HepG2 (cell line): Measurements from ENCODE around the gene ARID1A. TPM values are rescaled to one million over a fixed set of nuclear protein-coding genes. Genes with fewer than 3 reads are reported as not detected.

Source experiments
- HNRNPUL1 ChIP-seq: fragments of 200-400 bp; formaldehyde crosslinking; IDR thresholded peaks from 2 replicates; pipeline ENCODE4 v1.6.1; 2017; ENCODE audit warnings: low read depth, mild to moderate bottlenecking, low read length, moderate library complexity
- JDP2 ChIP-seq: sonication (generic); formaldehyde crosslinking; IDR thresholded peaks from 2 replicates; pipeline ENCODE4 v1.8.1; 2022; ENCODE audit warnings: missing genetic modification reagents, borderline replicate concordance
- MTF1 ChIP-seq: sonication (generic); formaldehyde crosslinking; IDR thresholded peaks from 2 replicates; pipeline ENCODE4 v1.5.0; 2020; ENCODE audit warnings: missing genetic modification reagents
- NCOR1 ChIP-seq: fragments of 200-600 bp; sonication (generic); IDR thresholded peaks from 2 replicates; pipeline ENCODE4 v1.7.0; 2017; ENCODE audit warnings: antibody characterized with exemption, low read length, borderline replicate concordance
- NFYC ChIP-seq: IDR thresholded peaks from 2 replicates; pipeline ENCODE4 v1.6.1; 2016; ENCODE audit warnings: missing genetic modification reagents, missing compliant biosample characterization
- PHF5A ChIP-seq: IDR thresholded peaks from one replicate; pipeline ENCODE4 v1.6.1; 2018; ENCODE audit warnings: low read depth, missing genetic modification reagents; ENCODE audit not compliant: unreplicated experiment
- RBM39 ChIP-seq: fragments of 200-400 bp; formaldehyde crosslinking; IDR thresholded peaks from one replicate; pipeline ENCODE4 v1.6.1; 2018; ENCODE audit warnings: antibody characterized with exemption, mild to moderate bottlenecking, low read depth, low read length; ENCODE audit not compliant: poor library complexity, severe bottlenecking
- SAFB2 ChIP-seq: sonication (generic); formaldehyde crosslinking; IDR thresholded peaks from 2 replicates; pipeline ENCODE4 v1.5.1; 2020; ENCODE audit warnings: missing genetic modification reagents, low read depth, mild to moderate bottlenecking, borderline replicate concordance
- ZMAT3 ChIP-seq: sonication (generic); formaldehyde crosslinking; conservative IDR thresholded peaks from 2 replicates; pipeline ENCODE4 v1.7.0; 2021; ENCODE audit warnings: missing genetic modification reagents
- ZNF12 ChIP-seq: sonication (generic); formaldehyde crosslinking; IDR thresholded peaks from 2 replicates; pipeline ENCODE4 v1.5.0; 2020; ENCODE audit warnings: missing genetic modification reagents
- ZNF382 ChIP-seq: sonication (generic); formaldehyde crosslinking; IDR thresholded peaks from 2 replicates; pipeline ENCODE4 v1.5.0; 2020; ENCODE audit warnings: missing genetic modification reagents, mild to moderate bottlenecking, borderline replicate concordance
- ZNF724P ChIP-seq: sonication (generic); formaldehyde crosslinking; IDR thresholded peaks from 2 replicates; pipeline ENCODE4 v1.8.0; 2022; ENCODE audit warnings: missing genetic modification reagents, borderline replicate concordance
- ZNF768 ChIP-seq: sonication (generic); formaldehyde crosslinking; IDR thresholded peaks from 2 replicates; pipeline ENCODE4 v1.4.0; 2020; ENCODE audit warnings: missing genetic modification reagents
- polyA plus RNA-seq, 8 experiments: library from polyadenylated mRNA; depleted of rRNA in 3 of 8; stranded (reverse) in 7 of 8; unstranded in 1 of 8; fragments of >200 nt; fragmentation: Illumina TruSeq in 4 of 8; extraction: Trizol in 4 of 8; gene quantifications; 2 replicates each; pipeline versions ENCODE4 v1.2.1 to v1.2.3, GENCODE V29; 2011 to 2016; ENCODE audit warnings: low read depth in 4 of 8, missing spikeins in 1 of 8, mixed read lengths in 1 of 8; ENCODE audit not compliant: insufficient read depth in 1 of 8
- total RNA-seq, 5 experiments: library from RNA; depleted of rRNA; stranded (reverse); fragments of >200 nt; fragmentation: Illumina TruSeq; extraction: Trizol; gene quantifications; 2 replicates each; pipeline ENCODE4 v1.2.3, GENCODE V29; 2016; ENCODE audit warnings: low read depth in 1 of 5
- TF ChIP-seq, protein P1 (sequence below): sonication (generic); formaldehyde crosslinking; IDR thresholded peaks from 2 replicates; pipeline ENCODE4 v1.4.0; 2020; ENCODE audit warnings: missing genetic modification reagents
- TF ChIP-seq, protein P2 (sequence below): sonication (generic); formaldehyde crosslinking; IDR thresholded peaks from 2 replicates; pipeline ENCODE4 v1.8.0; 2022; ENCODE audit warnings: missing genetic modification reagents, low read depth, mild to moderate bottlenecking, borderline replicate concordance
- TF ChIP-seq, protein P3 (sequence below): sonication (generic); formaldehyde crosslinking; IDR thresholded peaks from 2 replicates; pipeline ENCODE4 v1.4.0; 2020; ENCODE audit warnings: missing genetic modification reagents
- TF ChIP-seq, protein P4 (sequence below): sonication (generic); formaldehyde crosslinking; IDR thresholded peaks from 2 replicates; pipeline ENCODE4 v1.4.0; 2020; ENCODE audit warnings: missing genetic modification reagents
- TF ChIP-seq, protein P5 (sequence below): IDR thresholded peaks from 2 replicates; pipeline ENCODE4 v1.6.1; 2016; ENCODE audit warnings: low read depth, missing genetic modification reagents, missing compliant biosample characterization

ARID1A gene
- total and polyA plus RNA-seq, 2 of the 13 experiments (the other 11 are each of a cell fraction or from before 2014, with no cell fraction given): 11.9 to 15.9 TPM

DNA sequence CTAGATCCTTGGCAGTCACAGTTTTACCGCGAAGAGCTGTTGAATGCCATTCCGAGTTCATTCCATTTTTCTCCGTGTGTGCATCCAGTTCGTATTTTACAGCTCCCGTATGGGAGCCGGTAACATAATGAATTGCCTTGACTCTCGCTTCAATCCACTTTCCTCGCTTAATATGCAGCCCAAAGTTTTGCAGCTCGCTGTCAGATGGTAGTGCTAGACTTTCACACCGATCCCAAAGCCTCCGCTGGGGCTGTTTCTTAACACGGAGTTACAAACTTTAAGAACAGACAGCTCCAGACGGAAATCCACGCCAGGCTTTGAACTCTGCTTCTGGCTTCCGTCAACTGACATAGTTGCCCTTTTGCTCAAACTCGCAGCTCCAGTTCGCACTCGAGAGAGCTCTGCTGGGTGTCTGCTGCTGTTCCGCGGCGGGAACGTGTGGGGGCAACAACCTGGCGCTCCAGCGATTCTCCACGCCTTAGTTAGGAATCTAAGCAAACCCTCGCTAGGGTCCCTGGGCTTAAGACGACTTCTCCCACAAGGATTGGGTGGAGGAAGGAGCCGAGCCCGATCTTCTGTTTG is 3.5 kb upstream of the ARID1A start (continued):
- TF ChIP-seq HNRNPUL1 (no peak), JDP2 (CRISPR knock-in tag) (no peak), ZNF768 (CRISPR knock-in tag) (no peak), RBM39 (no peak), NCOR1 (no peak), MTF1 (CRISPR knock-in tag) (no peak), ZNF12 (CRISPR knock-in tag) (no peak), ZMAT3 (no peak), NFYC (CRISPR knock-in tag) (no peak), ZNF724P (CRISPR knock-in tag) (no peak), ZNF382 (CRISPR knock-in tag) (no peak), SAFB2 (no peak), PHF5A (CRISPR knock-in tag) (no peak)
- TF ChIP-seq, protein P1, sequence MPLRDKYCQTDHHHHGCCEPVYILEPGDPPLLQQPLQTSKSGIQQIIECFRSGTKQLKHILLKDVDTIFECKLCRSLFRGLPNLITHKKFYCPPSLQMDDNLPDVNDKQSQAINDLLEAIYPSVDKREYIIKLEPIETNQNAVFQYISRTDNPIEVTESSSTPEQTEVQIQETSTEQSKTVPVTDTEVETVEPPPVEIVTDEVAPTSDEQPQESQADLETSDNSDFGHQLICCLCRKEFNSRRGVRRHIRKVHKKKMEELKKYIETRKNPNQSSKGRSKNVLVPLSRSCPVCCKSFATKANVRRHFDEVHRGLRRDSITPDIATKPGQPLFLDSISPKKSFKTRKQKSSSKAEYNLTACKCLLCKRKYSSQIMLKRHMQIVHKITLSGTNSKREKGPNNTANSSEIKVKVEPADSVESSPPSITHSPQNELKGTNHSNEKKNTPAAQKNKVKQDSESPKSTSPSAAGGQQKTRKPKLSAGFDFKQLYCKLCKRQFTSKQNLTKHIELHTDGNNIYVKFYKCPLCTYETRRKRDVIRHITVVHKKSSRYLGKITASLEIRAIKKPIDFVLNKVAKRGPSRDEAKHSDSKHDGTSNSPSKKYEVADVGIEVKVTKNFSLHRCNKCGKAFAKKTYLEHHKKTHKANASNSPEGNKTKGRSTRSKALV (CRISPR knock-in tag): no peak; the same call in 1 of the 2 replicates
- TF ChIP-seq, protein P2, sequence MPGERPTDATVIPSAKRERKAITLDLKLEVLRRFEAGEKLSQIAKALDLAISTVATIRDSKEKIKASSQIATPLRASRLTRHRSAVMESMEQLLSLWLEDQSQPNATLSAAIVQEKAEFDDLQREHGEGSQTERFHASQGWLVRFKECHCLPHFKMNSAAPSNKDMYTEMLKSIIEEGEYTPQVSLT (CRISPR knock-in tag): no peak
- TF ChIP-seq, protein P3, sequence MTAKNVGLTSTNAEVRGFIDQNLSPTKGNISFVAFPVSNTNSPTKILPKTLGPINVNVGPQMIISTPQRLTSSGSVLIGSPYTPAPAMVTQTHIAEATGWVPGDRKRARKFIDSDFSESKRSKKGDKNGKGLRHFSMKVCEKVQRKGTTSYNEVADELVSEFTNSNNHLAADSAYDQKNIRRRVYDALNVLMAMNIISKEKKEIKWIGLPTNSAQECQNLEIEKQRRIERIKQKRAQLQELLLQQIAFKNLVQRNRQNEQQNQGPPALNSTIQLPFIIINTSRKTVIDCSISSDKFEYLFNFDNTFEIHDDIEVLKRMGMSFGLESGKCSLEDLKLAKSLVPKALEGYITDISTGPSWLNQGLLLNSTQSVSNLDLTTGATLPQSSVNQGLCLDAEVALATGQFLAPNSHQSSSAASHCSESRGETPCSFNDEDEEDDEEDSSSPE (CRISPR knock-in tag): peak; percentile 68
- TF ChIP-seq, protein P4, sequence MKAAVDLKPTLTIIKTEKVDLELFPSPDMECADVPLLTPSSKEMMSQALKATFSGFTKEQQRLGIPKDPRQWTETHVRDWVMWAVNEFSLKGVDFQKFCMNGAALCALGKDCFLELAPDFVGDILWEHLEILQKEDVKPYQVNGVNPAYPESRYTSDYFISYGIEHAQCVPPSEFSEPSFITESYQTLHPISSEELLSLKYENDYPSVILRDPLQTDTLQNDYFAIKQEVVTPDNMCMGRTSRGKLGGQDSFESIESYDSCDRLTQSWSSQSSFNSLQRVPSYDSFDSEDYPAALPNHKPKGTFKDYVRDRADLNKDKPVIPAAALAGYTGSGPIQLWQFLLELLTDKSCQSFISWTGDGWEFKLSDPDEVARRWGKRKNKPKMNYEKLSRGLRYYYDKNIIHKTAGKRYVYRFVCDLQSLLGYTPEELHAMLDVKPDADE (CRISPR knock-in tag): no peak
- TF ChIP-seq, protein P5, sequence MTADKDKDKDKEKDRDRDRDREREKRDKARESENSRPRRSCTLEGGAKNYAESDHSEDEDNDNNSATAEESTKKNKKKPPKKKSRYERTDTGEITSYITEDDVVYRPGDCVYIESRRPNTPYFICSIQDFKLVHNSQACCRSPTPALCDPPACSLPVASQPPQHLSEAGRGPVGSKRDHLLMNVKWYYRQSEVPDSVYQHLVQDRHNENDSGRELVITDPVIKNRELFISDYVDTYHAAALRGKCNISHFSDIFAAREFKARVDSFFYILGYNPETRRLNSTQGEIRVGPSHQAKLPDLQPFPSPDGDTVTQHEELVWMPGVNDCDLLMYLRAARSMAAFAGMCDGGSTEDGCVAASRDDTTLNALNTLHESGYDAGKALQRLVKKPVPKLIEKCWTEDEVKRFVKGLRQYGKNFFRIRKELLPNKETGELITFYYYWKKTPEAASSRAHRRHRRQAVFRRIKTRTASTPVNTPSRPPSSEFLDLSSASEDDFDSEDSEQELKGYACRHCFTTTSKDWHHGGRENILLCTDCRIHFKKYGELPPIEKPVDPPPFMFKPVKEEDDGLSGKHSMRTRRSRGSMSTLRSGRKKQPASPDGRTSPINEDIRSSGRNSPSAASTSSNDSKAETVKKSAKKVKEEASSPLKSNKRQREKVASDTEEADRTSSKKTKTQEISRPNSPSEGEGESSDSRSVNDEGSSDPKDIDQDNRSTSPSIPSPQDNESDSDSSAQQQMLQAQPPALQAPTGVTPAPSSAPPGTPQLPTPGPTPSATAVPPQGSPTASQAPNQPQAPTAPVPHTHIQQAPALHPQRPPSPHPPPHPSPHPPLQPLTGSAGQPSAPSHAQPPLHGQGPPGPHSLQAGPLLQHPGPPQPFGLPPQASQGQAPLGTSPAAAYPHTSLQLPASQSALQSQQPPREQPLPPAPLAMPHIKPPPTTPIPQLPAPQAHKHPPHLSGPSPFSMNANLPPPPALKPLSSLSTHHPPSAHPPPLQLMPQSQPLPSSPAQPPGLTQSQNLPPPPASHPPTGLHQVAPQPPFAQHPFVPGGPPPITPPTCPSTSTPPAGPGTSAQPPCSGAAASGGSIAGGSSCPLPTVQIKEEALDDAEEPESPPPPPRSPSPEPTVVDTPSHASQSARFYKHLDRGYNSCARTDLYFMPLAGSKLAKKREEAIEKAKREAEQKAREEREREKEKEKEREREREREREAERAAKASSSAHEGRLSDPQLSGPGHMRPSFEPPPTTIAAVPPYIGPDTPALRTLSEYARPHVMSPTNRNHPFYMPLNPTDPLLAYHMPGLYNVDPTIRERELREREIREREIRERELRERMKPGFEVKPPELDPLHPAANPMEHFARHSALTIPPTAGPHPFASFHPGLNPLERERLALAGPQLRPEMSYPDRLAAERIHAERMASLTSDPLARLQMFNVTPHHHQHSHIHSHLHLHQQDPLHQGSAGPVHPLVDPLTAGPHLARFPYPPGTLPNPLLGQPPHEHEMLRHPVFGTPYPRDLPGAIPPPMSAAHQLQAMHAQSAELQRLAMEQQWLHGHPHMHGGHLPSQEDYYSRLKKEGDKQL (CRISPR knock-in tag): no peak
